ENCODE data around the gene BRINP3. TPM values are rescaled to one million over a fixed set of nuclear protein-coding genes. Genes with fewer than 3 reads are reported as not detected.

Gene BRINP3
- polyA plus RNA-seq, 2 of the 4 experiments (the other 2 are of a cell fraction) = not detected

- ChIA-PET POLR2A (no interaction called here), CTCF (no interaction called here)
- no peaks in the 10 kb centered on the region for H3K4me1 ChIP-seq
- no peak for FAIRE-seq
- DNase-seq (ENCODE audit: low read depth in 1 of 2, low spot score in 1 of 2) = no peak
- no peak overlapping the region for H3K4me3 ChIP-seq
- TF ChIP-seq CBX8 (IDR thresholded peaks at IDR 0.05) (no peak), CTCF (IDR thresholded peaks at IDR 0.05) (no peak), FOSB (CRISPR knock-in tag; IDR thresholded peaks at IDR 0.05) (no peak), HOXB13 (CRISPR knock-in tag; IDR thresholded peaks at IDR 0.05; ENCODE audit: low read depth) (no peak), EHMT2 (IDR thresholded peaks at IDR 0.05; ENCODE audit: low read depth) (no peak), EP300 (IDR thresholded peaks at IDR 0.05) (no peak), SREBF2 (IDR thresholded peaks at IDR 0.05) (no peak), FOSL2 (IDR thresholded peaks at IDR 0.05) (no peak), FOSL2 (CRISPR knock-in tag; IDR thresholded peaks at IDR 0.05) (no peak), NR3C1 (IDR thresholded peaks at IDR 0.05) (no peak), MAX (IDR thresholded peaks at IDR 0.05) (no peak), KDM5A (IDR thresholded peaks at IDR 0.05) (no peak), MAZ (IDR thresholded peaks at IDR 0.05; ENCODE audit: borderline replicate concordance, low read depth, low read length) (no peak), ESRRA (IDR thresholded peaks at IDR 0.05; ENCODE audit: borderline replicate concordance, low read length) (no peak), HOXA7 (CRISPR knock-in tag; IDR thresholded peaks at IDR 0.05) (no peak), NFE2L2 (conservative IDR thresholded peaks at IDR 0.05; ENCODE audit: low read length) (no peak), CHD4 (IDR thresholded peaks at IDR 0.05; ENCODE audit: borderline replicate concordance) (no peak), E2F6 (IDR thresholded peaks at IDR 0.05; ENCODE audit: borderline replicate concordance, low read depth) (no peak), RAD21 (conservative IDR thresholded peaks at IDR 0.05 in 1 of 2, IDR thresholded peaks at IDR 0.05 in 1 of 2) (no peak)
- no peak overlapping the region for H3K4me2 ChIP-seq
- no peaks in the 10 kb centered on the region for H3K9me3 ChIP-seq
- no peak overlapping the region for H3K27ac ChIP-seq
- ATAC-seq = no peak
Observed at GRCh38 chr1:190196020-190196419, 281.6 kb downstream of the BRINP3 start.

GRCh38 chr1:190193508-190194115, 284.1 kb downstream of the BRINP3 start:
- Histone ChIP-seq H3K4me3 (no peak overlapping the region), H3K9me3 (no peaks in the 10 kb centered on the region), H3K27ac (no peak overlapping the region), H3K4me1 (no peaks in the 10 kb centered on the region), H3K4me2 (no peak overlapping the region)
- no peak for FAIRE-seq
- DNase-seq (ENCODE audit: low read depth in 1 of 2, low spot score in 1 of 2) = no peak
- TF ChIP-seq ESRRA (IDR thresholded peaks at IDR 0.05; ENCODE audit: borderline replicate concordance, low read length) (no peak), NPAS2 (CRISPR knock-in tag; IDR thresholded peaks at IDR 0.05; ENCODE audit: borderline replicate concordance) (no peak), NR3C1 (IDR thresholded peaks at IDR 0.05) (no peak), RNF2 (IDR thresholded peaks at IDR 0.05; ENCODE audit: borderline replicate concordance, low read depth) (no peak), EP300 (IDR thresholded peaks at IDR 0.05) (no peak), MAFK (IDR thresholded peaks at IDR 0.05; ENCODE audit: partially characterized antibody) (no peak), EHF (CRISPR knock-in tag; IDR thresholded peaks at IDR 0.05) (no peak), RARB (CRISPR knock-in tag; IDR thresholded peaks at IDR 0.05) (no peak), GATA3 (IDR thresholded peaks at IDR 0.05; ENCODE audit: borderline replicate concordance) (no peak), PBX3 (IDR thresholded peaks at IDR 0.05) (no peak), TFCP2L1 (CRISPR knock-in tag; IDR thresholded peaks at IDR 0.05) (no peak), TP53 (CRISPR knock-in tag; IDR thresholded peaks at IDR 0.05) (no peak), CTCF (IDR thresholded peaks at IDR 0.05) (no peak), RAD21 (conservative IDR thresholded peaks at IDR 0.05 in 1 of 2, IDR thresholded peaks at IDR 0.05 in 1 of 2) (no peak), ZNF302 (CRISPR knock-in tag; IDR thresholded peaks at IDR 0.05) (no peak), CEBPB (IDR thresholded peaks at IDR 0.05) (no peak), CBX8 (IDR thresholded peaks at IDR 0.05) (no peak), FOXS1 (CRISPR knock-in tag; IDR thresholded peaks at IDR 0.05) (no peak)
- WGBS (ENCODE audit: missing lambda C conversion rate) = 46% methylated on average over 3 of the region's 3 CpGs
- ChIA-PET POLR2A (no interaction called here), CTCF (no interaction called here)
- ATAC-seq = no peak
